Fibroblast of skin of right biceps (primary cell): ENCODE measurements around the gene NAT10.
"Not testable (repeated sequence)": the region's sequence is repeated elsewhere in the genome, so short reads cannot be mapped to it uniquely, and the experiment has no call there.

Experiments
- DNase-seq: peaks from one replicate; pipeline ENCODE4 v3.0.0-alpha.2; 2013

The NAT10 gene

DNA sequence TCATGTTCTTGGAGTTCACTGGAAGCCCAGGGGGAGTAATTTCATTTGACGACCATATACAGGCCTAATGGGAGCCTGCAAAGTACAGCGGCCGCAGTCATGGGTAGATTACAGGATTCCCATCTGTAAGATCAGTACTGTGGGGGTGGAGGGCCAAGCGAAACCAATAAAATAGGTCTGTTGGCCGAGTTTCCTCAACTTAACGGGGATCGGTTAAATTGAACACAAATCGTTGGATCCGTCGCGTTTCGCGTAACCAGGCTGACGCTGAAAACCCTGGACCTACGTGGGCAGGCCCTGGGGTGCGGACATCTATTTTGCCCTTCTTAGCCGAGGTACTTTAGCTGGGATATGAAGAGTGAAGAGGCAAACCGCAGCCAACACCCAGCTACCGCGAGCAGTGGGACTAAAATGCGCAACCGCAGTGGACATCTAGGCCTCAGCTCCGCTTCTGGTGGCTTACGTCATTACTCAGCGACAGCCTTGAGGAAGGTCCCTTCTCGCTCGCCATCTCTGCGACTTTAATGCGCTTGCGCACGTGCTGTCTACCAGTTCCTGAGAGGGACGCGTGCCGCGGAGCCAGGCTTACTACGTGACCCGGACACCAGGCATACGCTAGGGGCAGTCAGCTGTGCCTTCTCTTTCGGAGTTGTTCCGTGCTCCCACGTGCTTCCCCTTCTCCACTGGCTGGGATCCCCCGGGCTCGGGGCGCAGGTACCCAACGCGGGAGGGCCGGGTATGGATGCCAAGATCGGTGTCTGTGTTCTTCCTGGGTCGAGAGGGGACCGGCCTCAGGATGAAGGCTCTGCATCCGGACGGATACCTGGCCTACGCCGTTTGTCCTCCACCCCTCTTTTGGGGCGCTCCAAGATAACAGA is at the start of gene NAT10:
NAT10 (plus strand) TSS at position 551 of the 878 bp plus-strand sequence. CDS start 2,597 bp downstream, outside the sequence.
- peak; percentile 99 for DNase-seq

DNA sequence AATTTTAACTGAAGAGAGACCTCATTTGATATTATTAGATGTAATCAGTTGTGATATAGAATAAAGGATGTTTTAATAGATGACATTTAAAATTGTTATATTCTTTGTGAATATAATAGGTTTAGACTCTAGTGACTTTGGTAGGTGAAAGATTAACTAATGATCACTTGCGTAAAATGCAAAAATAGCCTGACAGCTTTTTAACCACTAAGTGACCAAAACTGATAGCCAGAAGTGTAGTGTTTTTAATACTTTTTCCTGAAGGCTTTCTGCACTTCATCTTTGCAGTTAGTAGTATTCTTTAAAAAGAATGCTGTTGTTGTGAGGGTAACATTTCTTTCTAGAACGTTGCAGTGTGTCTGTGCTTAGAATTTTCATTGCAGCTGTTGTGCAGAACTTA is 48.8 kb upstream of the NAT10 start:
- no peak for DNase-seq

DNA sequence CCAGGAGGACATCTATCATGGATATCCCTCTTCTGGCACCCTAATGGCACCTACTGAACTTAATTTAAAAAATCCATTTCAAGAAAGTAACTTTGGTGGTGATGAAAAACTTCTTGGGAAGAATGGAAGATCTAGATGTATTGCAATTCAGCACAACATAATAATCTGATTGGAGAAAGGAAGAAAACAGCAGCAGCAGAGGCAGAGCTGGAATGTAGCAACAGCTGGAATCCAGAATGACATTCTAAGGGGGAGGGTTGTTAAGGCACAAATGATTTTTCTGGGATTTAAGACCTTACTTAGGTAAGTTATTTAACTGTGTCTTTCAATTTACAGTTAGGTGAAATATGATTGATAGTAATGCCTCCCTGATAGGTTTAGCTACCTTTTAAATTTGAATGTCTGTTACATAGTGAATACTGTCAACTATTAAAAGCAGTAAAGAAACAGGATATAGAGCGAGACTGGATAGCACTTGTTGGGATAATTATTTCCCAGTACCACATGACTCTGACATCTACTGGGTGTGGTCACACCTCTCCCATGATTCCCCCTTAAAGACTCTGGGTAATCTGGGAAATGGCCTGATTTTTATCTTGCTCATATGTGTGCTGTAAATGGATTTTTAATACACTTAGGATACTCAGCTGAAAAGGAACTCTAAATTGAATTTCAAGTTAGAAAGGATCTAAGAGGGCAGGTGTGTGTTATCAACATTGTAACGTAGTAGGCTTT is 42.2 kb upstream of the NAT10 start:
- DNase-seq = no peak

DNA sequence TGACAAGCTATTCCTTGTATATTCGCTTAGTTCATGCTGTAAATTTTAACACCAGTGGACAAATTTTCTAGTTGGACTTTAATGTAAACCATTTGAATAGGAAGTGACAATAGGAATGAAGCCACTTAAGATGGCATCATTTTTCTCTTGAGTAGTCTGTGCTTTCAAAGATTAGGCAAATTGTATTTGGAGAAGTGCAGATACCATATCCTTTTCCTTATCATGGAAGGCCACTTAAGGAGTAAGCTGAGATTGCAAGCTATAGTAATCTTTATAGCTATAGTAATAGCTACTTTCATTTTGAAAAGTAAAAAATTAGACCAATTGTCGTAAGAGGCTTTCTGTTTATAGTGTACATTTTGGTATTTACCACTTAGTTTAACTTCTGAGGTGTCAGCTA is 41.1 kb upstream of the NAT10 start:
- DNase-seq = no peak

DNA sequence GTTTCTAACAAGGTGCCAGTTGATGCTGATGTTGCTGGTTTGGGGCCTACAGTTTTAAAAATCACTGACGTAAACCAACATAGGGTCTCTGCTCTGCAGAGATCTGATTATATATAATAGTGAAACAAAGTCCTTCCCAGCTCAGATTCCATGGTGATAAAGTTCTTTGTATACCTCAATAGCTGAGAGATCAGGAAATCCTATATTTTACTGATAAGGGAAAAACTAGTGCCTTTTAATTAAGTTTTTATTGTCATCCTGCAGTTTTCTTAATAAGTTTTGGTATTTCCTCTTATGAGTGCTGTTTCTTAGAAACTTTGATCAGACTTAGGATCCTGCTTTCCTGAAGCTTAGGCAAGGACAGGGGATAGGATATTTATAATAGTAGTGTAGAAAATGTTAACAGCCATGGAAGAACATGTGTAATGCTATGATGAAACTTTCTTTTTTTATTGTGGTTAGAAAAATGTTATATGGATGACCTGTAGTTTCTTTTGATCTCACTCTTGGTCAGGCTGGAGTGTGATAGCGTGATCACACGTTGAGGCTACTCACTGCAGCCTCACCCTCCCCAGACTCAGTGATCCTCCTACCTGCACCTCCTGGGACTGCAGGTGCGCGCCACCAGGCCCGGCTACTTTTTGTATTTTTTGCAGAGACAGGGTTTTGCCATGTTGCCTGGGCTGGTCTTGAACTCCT is 39.8 kb upstream of the NAT10 start:
- peak; percentile 7 for DNase-seq

DNA sequence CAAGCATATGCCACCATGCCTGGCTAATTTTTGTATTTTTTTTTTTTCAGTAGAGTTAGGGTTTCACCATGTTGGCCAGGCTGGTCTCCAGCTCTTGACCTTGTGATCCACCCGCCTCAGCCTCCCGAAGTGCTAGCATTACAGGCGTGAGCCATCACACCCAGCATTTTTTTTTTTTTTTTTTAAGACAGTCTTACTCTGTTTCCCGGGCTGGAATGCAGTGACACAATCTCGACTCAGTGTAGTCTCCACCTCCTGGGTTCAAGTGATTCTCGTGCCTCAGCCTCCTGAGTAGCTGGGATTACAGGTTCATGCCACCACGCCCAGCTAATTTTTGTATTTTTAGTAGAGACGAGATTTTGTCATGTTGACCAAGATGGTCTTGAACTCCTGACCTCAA is 38.7 kb upstream of the NAT10 start:
- peak; percentile 15 for DNase-seq

DNA sequence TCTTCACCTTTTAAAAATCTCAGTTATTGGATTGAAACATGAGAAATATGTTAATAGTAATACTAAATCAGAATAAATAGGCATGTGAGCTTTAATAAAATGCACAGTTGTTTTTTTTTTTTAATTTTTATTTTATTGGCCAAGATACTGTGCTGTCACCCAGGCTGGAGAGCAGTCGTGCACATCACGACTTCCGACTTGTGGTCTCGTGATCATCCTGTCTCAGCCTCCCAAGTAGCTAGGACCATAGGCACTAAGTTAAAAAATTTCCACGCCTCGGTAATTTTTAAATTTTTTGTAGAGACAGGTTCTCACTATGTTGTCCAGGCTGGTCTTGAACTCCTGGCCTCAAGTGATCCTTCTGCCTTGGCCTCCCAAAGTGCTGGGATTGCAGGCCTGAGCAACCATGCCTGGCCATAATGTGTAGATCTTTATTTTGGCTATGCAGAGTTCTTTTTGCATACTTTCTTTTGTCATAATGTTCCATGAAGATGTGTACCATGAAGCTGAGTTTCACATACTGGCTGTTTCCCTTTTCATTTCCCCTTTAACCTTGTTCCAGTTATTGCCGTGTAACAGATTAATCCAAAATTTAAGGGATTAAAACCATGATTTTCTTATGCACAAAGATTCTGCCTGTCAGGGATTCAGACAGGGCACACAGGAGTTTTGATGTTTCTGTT is 37.9 kb upstream of the NAT10 start:
- DNase-seq = no peak

DNA sequence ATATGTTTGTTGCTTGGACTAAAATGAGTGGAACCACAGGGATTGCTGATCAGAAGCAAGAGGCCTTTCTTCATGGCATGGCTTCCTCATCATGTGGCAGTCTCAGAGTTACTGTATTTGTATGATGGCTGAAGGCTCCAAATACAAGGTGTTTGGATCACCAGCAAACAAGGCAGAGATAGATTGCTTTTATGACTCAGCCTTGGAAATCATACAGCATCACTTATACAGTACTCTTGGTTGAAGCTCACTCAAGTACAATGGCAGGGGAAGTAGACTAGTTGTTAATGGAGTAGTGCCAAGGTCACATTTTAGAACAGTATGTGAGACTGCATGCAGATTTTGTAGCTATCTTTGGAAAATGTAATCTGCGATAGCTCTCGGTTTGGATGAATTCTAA is 37.3 kb upstream of the NAT10 start:
- peak; percentile 38 for DNase-seq

DNA sequence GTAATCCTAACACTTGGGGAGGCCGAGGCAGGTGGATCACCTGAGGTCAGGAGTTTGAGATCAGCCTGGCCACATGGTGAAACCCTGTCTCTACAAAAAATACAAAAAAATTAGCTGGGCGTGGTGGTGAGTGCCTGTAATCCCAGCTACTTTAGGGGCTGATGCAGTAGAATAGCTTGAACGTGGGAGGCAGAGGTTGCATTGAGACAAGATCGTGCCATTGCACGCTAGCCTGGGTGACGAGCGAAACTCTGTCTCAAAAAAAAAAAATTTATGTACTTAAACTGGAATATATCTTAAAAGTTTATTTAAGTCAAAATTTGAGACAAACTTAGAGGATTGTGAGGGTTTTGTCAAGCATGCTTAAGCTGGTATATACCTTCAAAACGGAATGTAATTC is 34.1 kb upstream of the NAT10 start:
- not testable (repeated sequence) for DNase-seq

DNA sequence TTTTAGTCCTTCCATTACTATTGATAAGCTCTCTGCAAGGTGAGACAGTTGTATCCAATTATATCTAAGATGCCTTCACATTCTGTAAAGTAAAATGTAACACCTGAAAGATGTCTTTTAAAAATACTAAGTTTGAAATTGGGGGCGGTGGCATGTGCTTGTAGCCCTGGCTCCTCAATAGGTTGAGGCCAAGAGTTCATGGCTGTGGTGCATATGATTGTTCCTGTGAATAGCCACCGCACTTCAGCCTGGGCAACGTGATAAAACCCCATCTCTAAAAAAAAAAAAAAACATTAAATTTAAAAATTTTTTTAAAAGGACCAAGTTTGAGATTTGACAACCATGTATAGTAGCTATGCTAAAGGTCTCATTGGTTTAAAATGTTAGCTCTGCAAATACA is 33.4 kb upstream of the NAT10 start:
- DNase-seq = no peak

DNA sequence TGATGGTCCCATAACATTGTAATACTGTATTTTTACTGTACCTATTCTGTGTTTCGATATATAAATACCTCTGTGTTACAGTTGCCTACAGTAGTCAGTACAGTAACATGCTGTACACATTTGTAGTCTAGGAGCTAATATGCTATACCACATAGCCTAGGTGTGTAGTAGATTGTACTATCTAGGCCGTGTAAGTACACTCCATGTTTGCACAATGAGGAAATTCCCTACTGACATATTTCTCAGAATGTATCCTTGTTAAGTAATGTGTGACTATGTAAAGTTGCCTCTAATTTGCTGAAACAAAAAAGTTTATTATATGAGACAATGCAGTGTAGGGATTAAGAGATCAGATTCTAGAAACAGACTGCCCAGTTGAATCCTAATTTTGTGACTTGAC is 32.6 kb upstream of the NAT10 start:
- no peak for DNase-seq

DNA sequence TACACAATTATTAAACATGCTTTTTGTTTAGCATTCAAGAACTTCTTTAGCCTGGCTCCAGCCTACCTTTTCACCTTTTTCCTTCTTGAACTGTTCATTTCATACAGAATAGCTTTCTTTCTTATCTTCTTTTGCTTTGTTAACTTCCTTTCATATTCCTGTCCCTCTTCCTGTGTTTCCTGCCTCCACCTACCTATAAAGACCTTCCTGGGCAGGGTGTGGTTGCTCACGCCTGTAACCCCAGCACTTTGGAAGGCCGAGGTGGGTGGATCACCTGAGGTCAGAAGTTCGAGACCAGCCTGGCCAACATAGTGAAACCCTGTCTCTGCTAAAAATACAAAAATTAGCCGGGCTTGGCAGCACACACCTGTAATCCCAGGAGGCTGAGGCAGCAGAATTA is 31.0 kb upstream of the NAT10 start:
- no peak for DNase-seq

DNA sequence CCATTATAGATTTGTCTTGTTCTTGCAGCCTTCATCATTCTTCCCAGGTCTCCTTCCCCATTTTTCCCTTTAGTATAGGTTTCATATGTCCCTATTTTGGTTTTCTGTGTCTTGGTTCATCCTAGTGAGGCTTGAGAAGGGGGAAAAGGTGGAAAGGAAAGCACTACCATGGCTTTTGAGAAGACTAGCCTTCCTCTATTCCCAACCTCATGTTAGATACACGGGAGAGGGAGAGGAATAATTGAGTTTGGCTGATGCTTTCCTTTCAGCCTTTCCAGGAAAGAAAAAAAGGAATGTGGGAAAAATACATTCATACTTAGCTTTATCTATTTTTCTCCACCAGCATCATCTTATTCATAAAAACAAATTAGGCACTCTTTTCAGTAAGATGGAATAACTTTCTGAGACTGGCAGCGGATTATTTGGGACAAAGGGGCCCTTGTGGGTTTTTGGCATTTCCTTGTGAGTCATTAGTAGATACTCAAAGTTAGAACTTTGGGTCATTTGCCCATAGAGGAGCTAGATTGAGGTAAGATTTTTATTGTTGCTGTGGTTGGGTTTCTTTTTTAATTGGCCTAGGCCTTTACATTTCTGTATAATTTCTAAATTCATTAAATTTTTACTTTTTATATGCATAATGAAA is 30.1 kb upstream of the NAT10 start:
- peak; percentile 79 for DNase-seq

DNA sequence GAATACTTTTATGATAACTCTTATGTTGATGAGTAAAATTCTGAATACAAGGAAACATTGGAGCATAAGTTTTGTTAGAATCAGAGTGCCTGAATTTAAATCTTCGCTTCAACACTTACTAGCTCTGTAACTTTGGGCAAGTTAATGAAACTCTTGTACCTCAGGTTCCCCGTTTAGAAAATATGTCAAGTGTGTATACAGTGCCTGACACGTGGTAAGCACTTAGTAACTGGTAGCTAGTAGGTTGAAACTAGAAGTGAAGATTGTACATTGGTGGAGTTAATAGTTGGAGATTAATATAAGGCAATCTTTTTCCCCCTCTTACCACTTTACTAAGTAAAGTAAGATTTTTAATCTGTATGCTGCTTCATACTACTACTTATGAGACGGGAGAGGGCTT is 24.8 kb upstream of the NAT10 start:
- no peak for DNase-seq

DNA sequence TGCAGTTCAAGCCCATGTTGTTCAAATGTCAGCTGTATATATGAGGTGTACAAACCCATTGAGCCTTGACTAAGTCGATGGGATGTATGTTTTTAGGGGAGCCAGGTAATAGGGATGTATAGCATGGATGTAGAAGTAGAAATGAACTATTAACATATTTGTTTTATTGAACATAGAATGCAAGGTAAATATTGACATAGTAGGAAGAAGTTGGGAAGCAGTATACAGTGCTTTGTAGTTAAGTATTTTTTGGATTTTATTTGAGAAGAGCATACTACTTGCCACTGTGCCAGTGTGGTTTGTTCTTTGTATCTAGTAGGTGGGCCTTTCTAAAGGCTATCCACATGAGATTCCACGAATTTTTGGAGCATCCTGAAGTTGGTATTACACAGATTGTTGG is 20.8 kb upstream of the NAT10 start:
- DNase-seq = no peak

DNA sequence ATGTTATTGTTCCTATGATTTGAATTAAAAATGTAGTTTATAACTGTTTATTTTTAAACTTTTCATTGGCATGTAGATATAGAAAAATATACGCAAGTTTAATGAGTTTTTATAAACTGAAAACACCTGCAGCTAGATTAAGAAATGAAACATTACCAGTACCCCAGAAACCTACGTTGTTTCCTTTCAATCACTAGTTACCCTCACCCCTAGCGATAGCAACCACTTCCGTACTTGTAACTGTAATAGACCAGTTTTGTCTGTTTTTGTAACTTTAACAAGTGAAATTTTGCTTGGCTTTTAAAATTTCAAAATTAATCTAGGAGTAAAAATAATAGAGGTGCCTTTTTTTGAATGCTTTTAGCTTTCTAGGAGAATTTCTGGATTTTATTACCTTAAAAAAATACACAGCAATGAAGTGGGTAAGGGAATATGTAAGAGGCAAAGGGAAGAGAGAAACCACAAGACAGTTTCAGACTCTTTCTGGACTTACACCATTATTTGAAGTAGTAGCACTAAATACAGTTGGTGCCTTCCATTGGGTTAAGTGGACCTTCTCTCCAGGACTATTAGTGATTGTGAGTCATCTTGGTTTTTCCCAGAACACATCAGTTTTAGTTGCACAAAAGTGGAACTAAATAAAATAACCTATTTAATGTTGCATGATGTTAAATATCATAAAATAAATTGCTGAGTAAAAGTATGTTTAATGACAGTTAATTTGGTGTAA is 18.7 kb upstream of the NAT10 start:
- DNase-seq = no peak

DNA sequence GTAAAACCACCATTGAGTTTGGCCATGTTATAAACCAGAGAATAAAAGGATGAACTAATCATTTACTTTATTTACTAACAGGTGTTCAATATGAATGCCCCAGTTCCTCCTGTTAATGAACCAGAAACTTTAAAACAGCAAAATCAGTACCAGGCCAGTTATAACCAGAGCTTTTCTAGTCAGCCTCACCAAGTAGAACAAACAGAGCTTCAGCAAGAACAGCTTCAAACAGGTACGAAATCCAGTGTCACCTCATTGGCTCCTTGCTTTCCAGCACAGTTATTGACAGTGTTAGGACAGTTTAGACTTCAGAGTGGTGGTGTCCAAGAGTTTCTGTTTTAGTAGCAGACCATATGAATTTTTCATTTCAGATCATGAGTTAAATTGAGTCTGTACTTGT is 13.6 kb upstream of the NAT10 start:
- DNase-seq = no peak

DNA sequence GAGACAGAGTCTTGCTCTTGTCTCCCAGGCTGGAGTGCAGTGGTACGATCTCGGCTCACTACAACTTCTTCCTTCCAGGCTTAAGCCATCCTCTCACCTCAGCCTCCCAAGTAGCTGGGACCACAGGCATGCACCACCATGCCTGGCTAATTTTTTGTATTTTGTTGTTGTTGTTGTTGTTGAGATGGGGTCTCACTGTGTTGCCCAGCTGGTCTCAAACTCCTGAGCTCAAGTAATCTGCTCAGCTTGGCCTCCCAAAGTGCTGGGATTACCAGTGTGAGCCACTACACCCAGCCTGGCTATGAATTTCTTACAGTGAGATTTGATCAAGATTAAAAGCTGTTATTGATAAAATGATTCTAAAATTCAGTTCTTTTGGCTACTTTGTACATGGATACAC is 10.5 kb upstream of the NAT10 start:
- not testable (repeated sequence) for DNase-seq

DNA sequence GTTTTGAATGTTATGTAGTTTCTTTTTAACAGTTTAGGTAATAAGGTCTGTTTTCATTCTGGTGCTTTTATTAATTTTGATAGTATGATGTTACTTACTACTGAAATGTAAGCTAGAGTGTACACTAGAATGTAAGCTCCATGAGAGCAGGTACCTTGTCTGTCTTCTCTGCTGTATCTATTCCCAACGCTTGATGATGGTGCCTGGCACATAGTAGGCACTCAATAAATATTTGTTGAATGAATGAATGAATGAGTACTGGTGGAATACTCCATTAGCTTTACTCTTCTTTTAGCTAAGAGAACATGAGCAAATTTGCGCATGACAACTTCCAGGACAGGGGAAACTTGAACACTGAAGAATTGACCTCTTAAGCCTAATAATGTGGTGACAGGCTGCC is 6.6 kb upstream of the NAT10 start:
- no peak for DNase-seq

DNA sequence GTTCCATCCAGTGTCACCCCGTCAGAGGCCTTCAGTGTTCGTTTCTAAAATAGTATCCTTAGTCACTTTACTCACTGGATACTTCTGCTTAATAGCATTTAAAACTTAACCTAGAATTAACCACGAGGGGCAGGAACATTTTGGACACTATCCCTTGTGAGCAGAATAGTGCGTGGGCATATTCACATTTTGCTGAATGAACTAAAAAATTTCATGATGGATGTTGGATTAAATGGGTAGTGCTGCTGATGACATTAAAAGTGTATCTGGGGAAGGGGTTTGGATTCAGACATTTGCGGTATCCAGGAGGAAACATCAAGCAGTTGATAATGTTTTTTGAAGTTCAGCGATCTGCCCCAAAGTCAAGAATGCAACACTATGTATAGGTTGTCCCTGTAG is 750 bp upstream of the NAT10 start:
- no peak for DNase-seq

DNA sequence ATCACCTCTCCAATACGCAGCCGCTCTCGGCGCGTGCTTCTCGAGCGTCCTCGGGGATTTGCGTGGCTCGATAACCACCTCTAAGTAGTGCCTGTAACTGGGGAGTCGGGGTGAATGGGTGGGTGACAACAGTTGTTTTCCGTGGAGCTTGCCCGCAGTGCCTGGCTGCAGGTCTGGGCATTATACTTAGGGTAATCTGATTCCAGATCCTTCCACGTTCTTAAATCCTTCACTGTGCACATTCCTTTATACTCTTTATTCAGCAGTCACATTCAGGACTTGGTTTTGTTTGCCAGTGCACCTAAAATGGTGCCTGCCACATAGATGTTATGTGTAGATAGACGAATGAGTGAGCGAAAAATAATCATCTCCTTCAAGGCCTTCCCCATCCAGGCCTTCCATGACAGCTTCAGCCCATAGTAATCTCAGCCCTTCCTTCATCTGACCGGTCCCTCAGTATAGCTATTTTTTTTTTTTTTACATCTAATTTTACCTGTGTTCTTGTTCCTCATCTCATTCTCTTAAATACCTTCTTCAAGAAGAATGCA is 602 bp downstream of the NAT10 start:
- no peak for DNase-seq
